IPS-20b (cell line): ENCODE data around the gene MBP.
A peak's percentile ranks its signal among the peaks of the same experiment; 100 is the strongest.

ENCODE experiments used
- H3K27ac ChIP-seq: one replicate; pipeline ENCODE4 v1.5.1; 2013; ENCODE audit warnings: low read length
- H3K27me3 ChIP-seq: 2 replicates; pipeline ENCODE4 v1.6.1; 2013; ENCODE audit warnings: mild to moderate bottlenecking, low read length, inconsistent platforms; ENCODE audit not compliant: insufficient read depth
- H3K36me3 ChIP-seq: 2 replicates; pipeline ENCODE4 v1.6.1; 2013; ENCODE audit warnings: low read depth, mild to moderate bottlenecking, inconsistent platforms, low read length, moderate library complexity; ENCODE audit not compliant: insufficient read depth
- H3K4me1 ChIP-seq: 2 replicates; pipeline ENCODE4 v1.6.1; 2013; ENCODE audit warnings: mild to moderate bottlenecking, control low read depth, inconsistent platforms, low read length, moderate library complexity; ENCODE audit not compliant: insufficient read depth
- H3K4me3 ChIP-seq: 2 replicates; pipeline ENCODE4 v1.5.1; 2013; ENCODE audit warnings: mild to moderate bottlenecking, low read length, inconsistent platforms
- H3K9ac ChIP-seq: 2 replicates; pipeline ENCODE4 v1.6.1; 2013; ENCODE audit warnings: low read depth, mild to moderate bottlenecking, inconsistent platforms, low read length, moderate library complexity
- H3K9me3 ChIP-seq: 2 replicates; pipeline ENCODE4 v1.6.1; 2013; ENCODE audit warnings: mild to moderate bottlenecking, low read depth, low read length, inconsistent platforms; ENCODE audit not compliant: insufficient read depth

MBP gene

GRCh38 chr18:77101410-77102258 lies 30.9 kb downstream of the MBP start:
- no peak overlapping the region for H3K4me3 ChIP-seq
- peaks cover 38% of the 10 kb centered on the region; the same call in 1 of the 2 replicates for H3K4me1 ChIP-seq
- H3K27ac ChIP-seq = no peak overlapping the region
- no peaks in the 10 kb centered on the region for H3K27me3 ChIP-seq
- no peaks in the 10 kb centered on the region for H3K36me3 ChIP-seq
- H3K9ac ChIP-seq = 0 out of 2 replicates have a peak overlapping the region, but pooled peaks have one; percentile 35
- no peaks in the 10 kb centered on the region for H3K9me3 ChIP-seq

- no peak overlapping the region for H3K4me3 ChIP-seq
- H3K4me1 ChIP-seq = peaks cover 44% of the 10 kb centered on the region; the same call in 1 of the 2 replicates
- H3K9ac ChIP-seq = no peak overlapping the region
Observed at GRCh38 chr18:77100751-77101355, 31.7 kb downstream of the MBP start.

DNA sequence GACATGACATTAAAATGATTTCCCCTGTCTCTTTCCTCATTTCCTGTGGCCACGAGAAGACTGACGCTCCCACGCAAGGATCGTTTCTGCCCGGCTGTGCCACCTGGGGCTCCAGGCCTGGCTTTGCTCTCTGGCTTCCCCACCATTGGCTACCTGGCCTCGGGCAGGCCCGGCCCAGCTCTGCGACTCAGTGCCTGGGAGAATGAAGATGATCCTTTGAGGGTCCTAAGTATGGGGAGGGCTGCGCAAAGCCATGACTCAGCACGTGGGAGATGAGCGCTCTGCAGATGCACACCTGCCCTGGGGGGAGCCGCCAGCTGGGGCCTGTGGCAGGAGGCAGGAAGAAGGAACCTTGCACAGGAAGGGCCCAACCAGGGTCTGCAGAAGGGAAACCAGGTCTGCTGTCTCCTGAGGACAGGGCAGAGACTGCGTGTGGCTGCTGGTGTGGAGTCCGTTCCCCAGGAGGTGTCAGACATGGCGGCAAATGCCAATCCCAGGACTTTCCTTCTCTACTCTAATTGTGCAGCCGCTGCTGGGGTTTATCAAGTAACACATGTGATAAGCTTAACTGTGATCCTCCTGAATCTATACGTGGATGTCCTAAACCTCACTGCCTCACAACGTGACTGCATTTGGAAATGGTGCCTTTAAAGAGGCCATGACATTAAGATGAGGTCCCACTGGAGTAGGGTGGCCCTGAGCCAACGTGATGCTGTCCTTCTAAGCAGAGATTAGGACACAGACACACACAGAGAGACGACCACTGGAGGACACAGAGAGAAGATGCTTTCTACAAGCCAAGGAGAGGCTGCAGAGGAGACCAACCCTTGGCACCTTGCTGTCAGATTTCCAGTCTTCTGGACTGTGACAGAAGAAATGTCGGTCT lies 32.9 kb downstream of the MBP start:
- Histone ChIP-seq H3K27ac (no peak overlapping the region), H3K4me1 (peaks cover 44% of the 10 kb centered on the region; the same call in 1 of the 2 replicates), H3K27me3 (no peaks in the 10 kb centered on the region), H3K9me3 (no peaks in the 10 kb centered on the region), H3K36me3 (no peaks in the 10 kb centered on the region), H3K9ac (no peak overlapping the region), H3K4me3 (no peak overlapping the region)

More at GRCh38 chr18:77100751-77101355, 31.7 kb downstream of the MBP start:
- H3K27ac ChIP-seq = no peak overlapping the region
- H3K36me3 ChIP-seq = no peaks in the 10 kb centered on the region
- H3K9me3 ChIP-seq = no peaks in the 10 kb centered on the region
- no peaks in the 10 kb centered on the region for H3K27me3 ChIP-seq

DNA sequence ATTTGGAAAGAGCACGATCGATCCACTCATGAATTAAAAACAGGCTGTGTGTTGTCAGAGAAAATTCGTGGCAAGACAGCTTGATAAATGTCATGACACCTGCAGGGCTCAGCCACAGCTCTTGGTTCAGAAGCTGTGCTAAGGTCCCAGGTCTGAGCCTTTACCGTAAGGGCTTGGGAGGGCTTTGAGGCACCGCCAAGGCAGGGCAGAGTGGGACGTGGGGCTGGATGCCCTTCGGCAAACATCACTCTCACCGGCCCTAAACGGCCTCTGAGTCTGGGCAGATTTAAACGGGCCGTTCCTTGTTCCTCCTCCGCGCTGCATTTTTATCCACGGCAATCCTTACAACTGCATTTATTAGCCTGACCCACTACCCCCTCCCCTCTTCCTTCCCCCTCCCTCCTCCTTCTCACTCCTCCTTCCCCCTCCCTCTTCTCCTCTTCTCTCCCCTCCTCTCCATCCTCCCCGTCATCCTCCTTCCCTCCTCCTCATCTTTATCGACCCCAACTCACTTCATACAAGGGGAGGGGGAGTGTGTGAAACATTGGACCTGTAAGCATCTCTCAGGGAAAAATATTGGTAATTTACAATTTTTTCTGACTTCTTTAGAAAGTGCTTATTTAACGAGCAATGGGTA lies 33.9 kb downstream of the MBP start:
- H3K27ac ChIP-seq = no peak overlapping the region
- H3K27me3 ChIP-seq = no peaks in the 10 kb centered on the region
- peak overlapping the region; percentile 15; the same call in 1 of the 2 replicates for H3K4me3 ChIP-seq
- H3K9ac ChIP-seq = peak overlapping the region; percentile 23; the same call in 1 of the 2 replicates
- no peaks in the 10 kb centered on the region for H3K36me3 ChIP-seq
- H3K4me1 ChIP-seq = peaks cover 44% of the 10 kb centered on the region; the same call in 1 of the 2 replicates
- no peaks in the 10 kb centered on the region for H3K9me3 ChIP-seq

DNA sequence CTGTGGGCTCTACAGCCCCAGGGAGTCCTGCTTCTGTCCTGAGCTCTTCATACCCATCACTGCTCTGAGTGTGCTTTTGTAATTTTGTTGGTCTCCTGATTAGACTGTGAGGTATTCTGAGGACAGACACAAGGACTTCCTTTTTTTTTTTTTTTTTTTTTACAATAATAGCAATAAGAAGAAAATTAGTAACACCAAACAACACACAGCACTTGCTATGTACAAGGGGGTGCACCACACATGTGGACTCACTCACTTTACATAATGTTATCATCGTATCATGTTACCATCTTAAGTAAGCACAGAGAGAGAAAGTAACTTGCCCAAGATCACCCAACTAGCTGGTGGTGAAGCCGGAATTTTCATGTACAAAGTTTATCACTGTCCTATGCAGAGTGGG lies 34.6 kb downstream of the MBP start:
- H3K4me1 ChIP-seq = peaks cover 44% of the 10 kb centered on the region; the same call in 1 of the 2 replicates
- H3K9me3 ChIP-seq = no peaks in the 10 kb centered on the region

DNA sequence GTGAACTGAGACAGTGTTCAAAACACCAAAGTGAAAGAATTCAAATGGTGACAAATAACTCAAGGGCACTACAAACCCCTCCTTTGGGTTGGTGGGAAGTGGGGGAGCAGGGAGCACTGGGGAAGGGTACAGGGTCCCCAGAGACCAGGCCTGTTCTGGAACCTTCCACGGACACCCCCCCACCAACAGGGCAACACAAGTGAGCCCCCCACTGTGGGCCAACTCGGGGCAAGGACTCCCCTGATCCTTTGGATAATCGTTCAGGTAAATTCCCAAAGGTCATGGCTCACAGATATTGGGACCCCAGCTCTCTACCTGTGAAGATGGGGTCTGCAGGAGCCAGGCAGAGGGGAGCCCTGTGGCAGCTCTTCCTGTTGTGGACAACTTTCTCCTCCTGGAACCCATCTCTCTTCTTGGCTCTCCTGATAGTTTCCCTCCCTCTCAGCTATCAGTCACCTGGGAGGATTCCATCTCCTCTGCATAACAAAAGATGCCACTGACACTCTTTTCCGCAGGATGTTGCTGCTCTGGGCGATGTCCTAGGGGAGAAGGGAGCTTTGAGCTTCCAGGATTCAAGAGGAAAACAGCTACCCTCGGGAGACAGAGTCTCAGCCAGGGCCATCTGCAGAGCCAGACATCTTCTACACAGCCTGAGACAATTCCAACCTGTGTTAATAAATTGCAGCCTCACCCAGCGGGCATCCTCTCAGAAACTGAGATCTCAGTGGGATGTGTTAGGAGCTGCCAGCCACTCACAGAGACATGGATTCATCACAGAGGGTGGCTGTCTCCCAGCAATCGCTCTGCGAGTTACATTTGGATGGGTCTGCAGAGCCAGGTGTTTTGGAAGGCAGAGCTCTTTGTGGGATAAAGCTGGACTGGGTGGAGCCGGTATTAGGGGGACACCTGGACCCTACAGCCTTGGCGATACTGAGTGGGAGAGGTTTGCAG lies 35.4 kb downstream of the MBP start:
- peaks cover 36% of the 10 kb centered on the region; the same call in 1 of the 2 replicates for H3K4me1 ChIP-seq
- no peaks in the 10 kb centered on the region for H3K27me3 ChIP-seq
- peak overlapping the region; percentile 45 for H3K27ac ChIP-seq
- H3K9me3 ChIP-seq = no peaks in the 10 kb centered on the region
- H3K9ac ChIP-seq = peak overlapping the region; percentile 14; the same call in 1 of the 2 replicates
- H3K4me3 ChIP-seq = peak overlapping the region; percentile 28; the same call in 1 of the 2 replicates
- H3K36me3 ChIP-seq = no peaks in the 10 kb centered on the region

More for the DNA sequence above, 34.6 kb downstream of the MBP start:
- Histone ChIP-seq H3K27me3 (no peaks in the 10 kb centered on the region), H3K4me3 (peak overlapping the region; percentile 28; the same call in 1 of the 2 replicates), H3K9ac (peak overlapping the region; percentile 23; the same call in 1 of the 2 replicates), H3K27ac (no peak overlapping the region), H3K36me3 (no peaks in the 10 kb centered on the region)

DNA sequence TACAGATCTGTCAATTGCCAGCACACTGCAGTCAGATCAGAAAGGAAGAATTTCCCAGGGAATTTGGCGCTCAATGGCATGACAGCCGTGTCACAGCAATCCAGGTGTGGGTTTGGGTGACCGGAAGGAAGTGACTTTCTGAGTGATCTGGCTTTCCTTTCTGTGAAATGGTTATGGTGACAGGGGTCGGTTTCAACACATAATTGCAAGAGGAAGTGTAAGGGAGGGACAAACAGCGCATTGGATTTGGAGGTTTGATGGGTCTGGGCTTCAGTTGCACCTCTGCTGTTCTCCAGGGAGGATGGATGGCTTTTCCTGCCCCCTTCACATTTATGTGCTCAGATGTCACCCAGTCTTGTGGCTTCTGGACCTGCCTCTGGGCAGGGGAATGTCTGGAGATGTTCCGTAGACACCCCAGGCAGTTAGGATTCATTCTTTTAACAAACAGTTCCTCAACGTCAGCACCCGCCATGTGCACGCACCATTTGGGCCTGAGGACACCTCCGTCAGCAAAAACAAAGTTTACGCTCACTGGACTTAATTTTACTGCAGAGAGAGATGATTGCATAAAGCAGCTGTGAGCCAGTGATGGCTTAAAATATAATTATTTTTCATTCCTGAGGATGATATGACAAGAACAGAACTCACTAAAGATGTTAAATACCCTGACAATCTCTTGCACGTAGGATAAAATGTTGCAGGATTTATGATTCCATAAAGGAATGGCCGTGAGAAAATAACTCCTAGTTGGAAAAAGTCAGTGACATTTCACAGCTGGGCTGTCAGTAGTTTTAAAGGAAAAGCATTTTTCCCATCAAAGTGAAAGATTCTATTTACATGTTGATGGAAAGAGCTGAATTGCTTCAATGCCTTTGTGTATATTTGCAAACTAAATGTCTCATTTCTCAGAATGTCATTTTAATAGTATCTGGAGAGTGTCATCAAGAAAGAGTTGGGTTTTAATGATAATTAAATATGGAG lies 36.9 kb downstream of the MBP start:
- Histone ChIP-seq H3K9ac (no peak overlapping the region), H3K27me3 (no peaks in the 10 kb centered on the region), H3K4me1 (peaks cover 26% of the 10 kb centered on the region; the same call in 1 of the 2 replicates), H3K4me3 (no peak overlapping the region), H3K27ac (no peak overlapping the region), H3K9me3 (no peaks in the 10 kb centered on the region), H3K36me3 (no peaks in the 10 kb centered on the region)

- no peaks in the 10 kb centered on the region for H3K27me3 ChIP-seq
- no peaks in the 10 kb centered on the region for H3K9me3 ChIP-seq
- H3K4me3 ChIP-seq = no peak overlapping the region
- H3K9ac ChIP-seq = no peak overlapping the region
- H3K4me1 ChIP-seq = peaks cover 29% of the 10 kb centered on the region
- H3K27ac ChIP-seq = no peak overlapping the region
- no peaks in the 10 kb centered on the region for H3K36me3 ChIP-seq
Observed at GRCh38 chr18:77093586-77093985, 39.0 kb downstream of the MBP start.

GRCh38 chr18:77093067-77093430 lies 39.5 kb downstream of the MBP start:
- no peaks in the 10 kb centered on the region for H3K27me3 ChIP-seq
- H3K4me1 ChIP-seq = peaks cover 24% of the 10 kb centered on the region
- no peaks in the 10 kb centered on the region for H3K36me3 ChIP-seq
- no peak overlapping the region for H3K4me3 ChIP-seq
- H3K9ac ChIP-seq = no peak overlapping the region
- H3K9me3 ChIP-seq = no peaks in the 10 kb centered on the region
- H3K27ac ChIP-seq = no peak overlapping the region
